A549 (cell line): Measurements from ENCODE around the gene TRIM58.

Source experiments
- CTCF ChIP-seq: fragments of >200 bp; sonication (Bioruptor Twin); formaldehyde crosslinking; IDR thresholded peaks from 3 replicates; pipeline ENCODE4 v1.5.1; 2016
- EHMT2 ChIP-seq: fragments of 200-600 bp; sonication (generic); IDR thresholded peaks from 2 replicates; pipeline ENCODE4 v1.6.1; 2016; ENCODE audit warnings: antibody characterized with exemption, low read depth, mild to moderate bottlenecking, moderate library complexity
- EP300 ChIP-seq, 2 experiments: fragments of >200 bp; sonication (Bioruptor Twin); formaldehyde crosslinking; IDR thresholded peaks; 2 replicates in 1 of 2; 3 replicates in 1 of 2; pipeline ENCODE4 v1.6.1; 2016 to 2017
- HMGXB4 ChIP-seq: fragments of 250-450 bp; sonication (Bioruptor Pico); IDR thresholded peaks from 2 replicates; pipeline ENCODE4 v1.5.0; 2021; ENCODE audit warnings: mild to moderate bottlenecking, moderate library complexity, borderline replicate concordance
- KDM1A ChIP-seq: fragments of 200-600 bp; sonication (generic); IDR thresholded peaks from 2 replicates; pipeline ENCODE4 v1.6.1; 2016; ENCODE audit warnings: low read depth, mild to moderate bottlenecking
- MAX ChIP-seq: IDR thresholded peaks from 2 replicates; pipeline ENCODE4 v1.6.1; 2012
- RAD21 ChIP-seq, 2 experiments: fragments of >200 bp in 1 of 2; sonication (Bioruptor Twin) in 1 of 2; formaldehyde crosslinking in 1 of 2; IDR thresholded peaks in 1 of 2; conservative IDR thresholded peaks in 1 of 2; 2 replicates in 1 of 2; 3 replicates in 1 of 2; pipeline ENCODE4 v1.6.1; 2012 to 2018; ENCODE audit warnings: inconsistent platforms in 1 of 2
- RCOR1 ChIP-seq: fragments of 150-350 bp; IDR thresholded peaks from 2 replicates; pipeline ENCODE4 v1.6.1; 2014; ENCODE audit warnings: antibody characterized with exemption, low read length, low read depth
- TF ChIP-seq, protein P1 (sequence below): IDR thresholded peaks from 2 replicates; pipeline ENCODE4 v1.6.1; 2012; ENCODE audit warnings: low read depth, borderline replicate concordance

DNA sequence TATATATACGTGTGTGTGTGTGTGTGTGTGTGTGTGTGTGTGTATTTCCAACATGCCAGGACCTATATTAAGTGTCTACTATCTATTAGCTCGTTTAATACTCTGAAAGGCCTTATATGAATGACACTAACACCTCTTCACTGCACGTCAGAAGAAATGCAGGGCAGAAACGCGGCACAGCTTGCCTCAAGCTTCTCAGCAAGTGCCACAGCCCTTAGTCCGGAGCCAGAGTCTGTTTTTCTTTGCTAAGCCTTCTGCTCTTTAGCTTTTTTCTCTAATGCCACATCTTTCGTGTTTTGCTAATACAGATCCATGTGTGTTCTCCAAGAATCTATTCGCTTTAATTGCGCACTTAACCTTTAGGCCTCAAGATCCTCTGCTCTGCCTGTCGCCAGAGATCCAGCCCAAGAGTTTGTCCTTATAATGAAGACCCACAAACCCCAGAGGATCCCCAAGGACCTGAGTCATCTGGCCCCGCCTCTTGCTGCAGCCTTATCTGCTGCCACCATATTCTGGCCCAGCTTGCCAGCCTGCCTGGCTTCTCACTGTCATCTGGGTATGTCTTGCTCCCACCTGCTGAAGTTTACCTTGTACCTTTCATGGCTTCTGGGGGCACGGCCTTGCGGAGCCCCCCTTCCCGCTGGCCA lies 2.0 kb upstream of the TRIM58 start:
- no peak for TF ChIP-seq CTCF
- TF ChIP-seq, protein P1, sequence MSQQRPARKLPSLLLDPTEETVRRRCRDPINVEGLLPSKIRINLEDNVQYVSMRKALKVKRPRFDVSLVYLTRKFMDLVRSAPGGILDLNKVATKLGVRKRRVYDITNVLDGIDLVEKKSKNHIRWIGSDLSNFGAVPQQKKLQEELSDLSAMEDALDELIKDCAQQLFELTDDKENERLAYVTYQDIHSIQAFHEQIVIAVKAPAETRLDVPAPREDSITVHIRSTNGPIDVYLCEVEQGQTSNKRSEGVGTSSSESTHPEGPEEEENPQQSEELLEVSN, result no peak
- TF ChIP-seq EP300 (IDR thresholded peaks at IDR 0.05), result no peak
- no peak for TF ChIP-seq EHMT2
- no peak for TF ChIP-seq RCOR1
- no peak for TF ChIP-seq RAD21 (conservative IDR thresholded peaks at IDR 0.05 in 1 of 2, IDR thresholded peaks at IDR 0.05 in 1 of 2)
- no peak for TF ChIP-seq KDM1A
- TF ChIP-seq HMGXB4, result no peak
- no peak for TF ChIP-seq MAX
